DOHH2 (cell line): ENCODE measurements around the gene CENPC.

Source experiments
- H3F3A ChIP-seq: fragments of 200-600 bp; sonication (generic), shearing (Covaris generic); 2 replicates; pipeline ENCODE4 v1.6.0; 2016; ENCODE audit warnings: antibody characterized with exemption, mild to moderate bottlenecking; ENCODE audit not compliant: control insufficient read depth, insufficient read depth
- H3K27ac ChIP-seq: fragments of 200-600 bp; sonication (generic); 2 replicates; pipeline ENCODE4 v1.5.1; 2014; ENCODE audit warnings: low read depth, mild to moderate bottlenecking, low read length, moderate library complexity
- H3K27me3 ChIP-seq: fragments of 200-600 bp; sonication (generic); 2 replicates; pipeline ENCODE4 v1.6.1; 2014; ENCODE audit warnings: mild to moderate bottlenecking, low read length, mixed read lengths; ENCODE audit not compliant: control insufficient read depth
- H3K36me3 ChIP-seq: fragments of 200-600 bp; sonication (generic); 2 replicates; pipeline ENCODE4 v1.6.1; 2014; ENCODE audit warnings: mild to moderate bottlenecking, low read length, moderate library complexity, mixed read lengths; ENCODE audit not compliant: control insufficient read depth
- H3K4me1 ChIP-seq: fragments of 200-600 bp; sonication (generic); 2 replicates; pipeline ENCODE4 v1.6.1; 2014; ENCODE audit warnings: mild to moderate bottlenecking, low read length, mixed read lengths; ENCODE audit not compliant: control insufficient read depth
- H3K4me2 ChIP-seq: fragments of 200-600 bp; sonication (generic); 2 replicates; pipeline ENCODE4 v1.6.0; 2014; ENCODE audit warnings: mild to moderate bottlenecking, low read length, moderate library complexity
- H3K4me3 ChIP-seq: fragments of 200-600 bp; sonication (generic); 2 replicates; pipeline ENCODE4 v1.5.1; 2014; ENCODE audit warnings: mild to moderate bottlenecking, low read length, mixed read lengths
- H3K79me2 ChIP-seq: fragments of 200-600 bp; sonication (generic); 2 replicates; pipeline ENCODE4 v1.6.1; 2014; ENCODE audit warnings: mild to moderate bottlenecking, low read length, mixed read lengths; ENCODE audit not compliant: control insufficient read depth
- H3K9me2 ChIP-seq: fragments of 200-600 bp; sonication (generic); replicated peaks from 2 replicates; pipeline ENCODE4 v1.6.1; 2014; ENCODE audit warnings: mild to moderate bottlenecking, low read length, mixed read lengths; ENCODE audit not compliant: control insufficient read depth
- H3K9me3 ChIP-seq: fragments of 200-600 bp; sonication (generic); 2 replicates; pipeline ENCODE4 v1.6.1; 2014; ENCODE audit warnings: antibody characterized with exemption, low read length, mixed read lengths; ENCODE audit not compliant: control insufficient read depth, insufficient read depth
- H4K20me1 ChIP-seq: fragments of 200-600 bp; sonication (generic); 2 replicates; pipeline ENCODE4 v1.6.0; 2014; ENCODE audit warnings: low read depth, mild to moderate bottlenecking, antibody characterized with exemption, low read length, moderate library complexity; ENCODE audit not compliant: control insufficient read depth, insufficient read depth
- EZH2phosphoT487 ChIP-seq: fragments of 200-600 bp; sonication (generic); IDR thresholded peaks from 2 replicates; pipeline ENCODE4 v1.6.1; 2017; ENCODE audit warnings: borderline replicate concordance, mild to moderate bottlenecking, antibody characterized with exemption, low read length, moderate library complexity, mixed read lengths
- TF ChIP-seq, protein P1 (sequence below): fragments of 200-600 bp; sonication (generic); IDR thresholded peaks from one replicate; pipeline ENCODE4 v1.5.1; 2014; ENCODE audit warnings: antibody characterized with exemption, mild to moderate bottlenecking, low read depth, low read length; ENCODE audit not compliant: poor library complexity, severe bottlenecking

Gene CENPC

DNA sequence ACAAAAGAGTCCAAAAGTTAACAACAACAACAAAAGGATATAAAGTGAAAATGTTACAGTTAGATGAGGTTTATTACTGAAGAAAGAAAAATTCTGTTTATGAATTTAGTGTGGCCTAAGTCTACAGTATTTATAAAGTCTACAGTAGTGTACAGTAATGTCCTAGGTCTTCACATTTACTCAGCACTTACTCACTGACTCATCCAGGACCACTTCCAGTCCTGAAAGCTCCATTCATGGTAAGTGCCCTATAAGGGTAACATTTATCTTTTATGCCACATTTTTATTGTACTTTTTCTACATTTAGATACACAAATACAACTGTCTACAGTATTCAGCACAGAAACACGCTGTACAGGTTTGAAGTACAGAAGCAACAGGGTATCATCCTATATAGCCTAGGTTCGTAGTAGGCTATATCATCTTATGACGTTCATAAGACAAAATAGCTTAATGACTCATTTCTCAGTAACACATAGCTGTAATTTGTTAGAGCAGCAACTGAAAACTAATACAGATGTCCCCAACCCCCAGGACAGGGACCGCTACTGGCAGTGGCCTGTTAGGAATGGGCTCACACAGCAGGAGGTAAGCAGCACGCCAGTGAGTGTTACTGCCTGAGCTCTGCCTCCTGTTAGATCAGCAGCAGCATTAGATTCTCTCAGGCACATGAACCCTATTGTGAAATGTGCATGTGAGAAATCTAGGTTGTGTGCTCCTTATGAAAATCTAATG, 61.3 kb downstream of the CENPC start:
- Histone ChIP-seq H3K9me2 (no peaks in the 10 kb centered on the region), H3K4me1 (no peaks in the 10 kb centered on the region), H3K27ac (no peak overlapping the region), H3F3A (no peaks in the 10 kb centered on the region), H3K9me3 (no peaks in the 10 kb centered on the region), H3K27me3 (no peaks in the 10 kb centered on the region), H4K20me1 (no peaks in the 10 kb centered on the region), H3K36me3 (peaks cover 87% of the 10 kb centered on the region), H3K4me3 (no peak overlapping the region), H3K79me2 (peaks cover 38% of the 10 kb centered on the region), H3K4me2 (no peak overlapping the region)
- TF ChIP-seq, protein P1, sequence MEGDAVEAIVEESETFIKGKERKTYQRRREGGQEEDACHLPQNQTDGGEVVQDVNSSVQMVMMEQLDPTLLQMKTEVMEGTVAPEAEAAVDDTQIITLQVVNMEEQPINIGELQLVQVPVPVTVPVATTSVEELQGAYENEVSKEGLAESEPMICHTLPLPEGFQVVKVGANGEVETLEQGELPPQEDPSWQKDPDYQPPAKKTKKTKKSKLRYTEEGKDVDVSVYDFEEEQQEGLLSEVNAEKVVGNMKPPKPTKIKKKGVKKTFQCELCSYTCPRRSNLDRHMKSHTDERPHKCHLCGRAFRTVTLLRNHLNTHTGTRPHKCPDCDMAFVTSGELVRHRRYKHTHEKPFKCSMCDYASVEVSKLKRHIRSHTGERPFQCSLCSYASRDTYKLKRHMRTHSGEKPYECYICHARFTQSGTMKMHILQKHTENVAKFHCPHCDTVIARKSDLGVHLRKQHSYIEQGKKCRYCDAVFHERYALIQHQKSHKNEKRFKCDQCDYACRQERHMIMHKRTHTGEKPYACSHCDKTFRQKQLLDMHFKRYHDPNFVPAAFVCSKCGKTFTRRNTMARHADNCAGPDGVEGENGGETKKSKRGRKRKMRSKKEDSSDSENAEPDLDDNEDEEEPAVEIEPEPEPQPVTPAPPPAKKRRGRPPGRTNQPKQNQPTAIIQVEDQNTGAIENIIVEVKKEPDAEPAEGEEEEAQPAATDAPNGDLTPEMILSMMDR: no peak
- TF ChIP-seq EZH2phosphoT487: no peak

DNA sequence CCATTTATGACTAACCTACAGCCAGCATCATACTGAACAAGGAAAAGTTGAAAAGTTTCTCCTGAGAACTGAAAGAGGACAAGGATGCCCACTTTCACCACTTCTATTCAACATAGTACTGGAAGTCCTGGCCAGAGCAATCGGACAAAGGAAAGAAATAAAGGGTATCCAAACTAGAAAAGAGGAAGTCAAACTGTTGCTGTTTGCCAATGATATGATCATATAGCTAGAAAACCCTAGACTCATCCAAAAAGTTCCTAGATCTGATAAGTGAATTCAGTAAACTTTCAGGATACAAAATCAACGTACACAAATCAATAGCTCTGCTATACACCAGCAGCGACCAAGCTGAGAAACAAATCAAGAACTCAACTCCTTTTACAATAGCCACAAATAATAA, 64.5 kb downstream of the CENPC start:
- peaks cover 95% of the 10 kb centered on the region for H3K36me3 ChIP-seq
- H3K9me3 ChIP-seq: no peaks in the 10 kb centered on the region
- no peaks in the 10 kb centered on the region for H3K27me3 ChIP-seq
- H3K9me2 ChIP-seq: no peaks in the 10 kb centered on the region
- H3K4me3 ChIP-seq: no peak overlapping the region
- no peak overlapping the region for H3K4me2 ChIP-seq
- no peaks in the 10 kb centered on the region for H4K20me1 ChIP-seq
- H3K4me1 ChIP-seq: no peaks in the 10 kb centered on the region
- peaks cover 54% of the 10 kb centered on the region for H3K79me2 ChIP-seq
- no peak for TF ChIP-seq EZH2phosphoT487
- TF ChIP-seq, protein P1: no peak
- no peak overlapping the region for H3K27ac ChIP-seq
- no peaks in the 10 kb centered on the region for H3F3A ChIP-seq

DNA sequence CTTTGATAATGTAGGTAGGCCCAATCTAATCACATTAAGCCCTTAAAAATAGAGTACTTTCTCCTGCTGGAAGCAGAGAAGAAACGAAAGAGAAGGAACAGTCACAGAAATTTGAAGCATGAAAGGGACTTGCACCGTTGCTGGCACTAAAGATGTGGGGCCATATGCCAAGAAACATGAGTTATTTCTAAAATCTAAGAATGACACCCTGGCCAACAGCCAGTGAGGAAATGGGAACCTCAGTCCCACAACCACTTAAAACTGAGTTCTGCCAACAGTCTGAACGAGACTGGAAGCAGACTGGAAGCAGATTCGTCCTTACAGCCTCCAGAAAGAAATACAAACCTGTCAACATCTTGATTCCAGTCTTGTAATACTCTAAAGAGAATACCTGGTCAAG, 70.1 kb downstream of the CENPC start:
- Histone ChIP-seq H3K27me3 (no peaks in the 10 kb centered on the region), H3K4me1 (no peaks in the 10 kb centered on the region), H3K4me3 (no peak overlapping the region), H3K36me3 (peaks cover 87% of the 10 kb centered on the region), H3K9me2 (no peaks in the 10 kb centered on the region), H3K79me2 (peaks cover 27% of the 10 kb centered on the region), H3K9me3 (no peaks in the 10 kb centered on the region), H3K27ac (no peak overlapping the region), H4K20me1 (no peaks in the 10 kb centered on the region), H3K4me2 (no peak overlapping the region), H3F3A (peaks cover 2% of the 10 kb centered on the region; the same call in 1 of the 2 replicates)
- no peak for TF ChIP-seq EZH2phosphoT487
- TF ChIP-seq, protein P1: no peak
